WTC11 (cell line): Measurements from ENCODE around the gene PDIA3.
"Not testable (repeated sequence)": the region's sequence is repeated elsewhere in the genome, so short reads cannot be mapped to it uniquely, and the experiment has no call there.

ENCODE experiments used
- ATF1 ChIP-seq: sonication (generic); formaldehyde crosslinking; IDR thresholded peaks from 2 replicates; pipeline ENCODE4 v1.8.1; 2023; ENCODE audit warnings: mild to moderate bottlenecking, moderate library complexity, missing genetic modification reagents
- CREB1 ChIP-seq: sonication (generic); formaldehyde crosslinking; IDR thresholded peaks from 2 replicates; pipeline ENCODE4 v1.8.0; 2023; ENCODE audit warnings: mild to moderate bottlenecking, missing genetic modification reagents
- CREM ChIP-seq: sonication (generic); formaldehyde crosslinking; IDR thresholded peaks from 2 replicates; pipeline ENCODE4 v1.8.1; 2022; ENCODE audit warnings: mild to moderate bottlenecking, missing genetic modification reagents, moderate library complexity
- FOXK1 ChIP-seq: sonication (generic); formaldehyde crosslinking; IDR thresholded peaks from 2 replicates; pipeline ENCODE4 v1.8.0; 2022; ENCODE audit warnings: mild to moderate bottlenecking, moderate library complexity, missing genetic modification reagents
- GTF2I ChIP-seq: fragments of 250-450 bp; sonication (Bioruptor Pico); conservative IDR thresholded peaks from 2 replicates; pipeline ENCODE4 v1.4.0; 2021; ENCODE audit warnings: mild to moderate bottlenecking
- NFE2L1 ChIP-seq: sonication (generic); formaldehyde crosslinking; IDR thresholded peaks from 2 replicates; pipeline ENCODE4 v1.8.1; 2023; ENCODE audit warnings: missing genetic modification reagents
- ZNF263 ChIP-seq: sonication (generic); formaldehyde crosslinking; IDR thresholded peaks from 2 replicates; pipeline ENCODE4 v1.8.1; 2022; ENCODE audit warnings: low read depth, mild to moderate bottlenecking, moderate library complexity, missing genetic modification reagents
- TF ChIP-seq, protein P1 (sequence below): fragments of 200-600 bp; IDR thresholded peaks from 2 replicates; pipeline ENCODE4 v1.8.0; 2022; ENCODE audit warnings: antibody characterized with exemption
- TF ChIP-seq, protein P2 (sequence below): sonication (generic); formaldehyde crosslinking; conservative IDR thresholded peaks from 2 replicates; pipeline ENCODE4 v1.8.1; 2023; ENCODE audit warnings: mild to moderate bottlenecking, low read depth, missing genetic modification reagents, moderate library complexity
- TF ChIP-seq, protein P3 (sequence below): sonication (generic); formaldehyde crosslinking; IDR thresholded peaks from 2 replicates; pipeline ENCODE4 v1.8.0; 2022; ENCODE audit warnings: mild to moderate bottlenecking, missing genetic modification reagents
- TF ChIP-seq, protein P4 (sequence below): sonication (generic); formaldehyde crosslinking; IDR thresholded peaks from 2 replicates; pipeline ENCODE4 v1.8.0; 2023; ENCODE audit warnings: mild to moderate bottlenecking, missing genetic modification reagents
- TF ChIP-seq, protein P5 (sequence below): sonication (generic); formaldehyde crosslinking; IDR thresholded peaks from 2 replicates; pipeline ENCODE4 v1.8.1; 2023; ENCODE audit warnings: mild to moderate bottlenecking, missing genetic modification reagents
- TF ChIP-seq, protein P6 (sequence below): sonication (generic); formaldehyde crosslinking; IDR thresholded peaks from 2 replicates; pipeline ENCODE4 v1.8.1; 2022; ENCODE audit warnings: mild to moderate bottlenecking, missing genetic modification reagents, moderate library complexity, borderline replicate concordance

DNA sequence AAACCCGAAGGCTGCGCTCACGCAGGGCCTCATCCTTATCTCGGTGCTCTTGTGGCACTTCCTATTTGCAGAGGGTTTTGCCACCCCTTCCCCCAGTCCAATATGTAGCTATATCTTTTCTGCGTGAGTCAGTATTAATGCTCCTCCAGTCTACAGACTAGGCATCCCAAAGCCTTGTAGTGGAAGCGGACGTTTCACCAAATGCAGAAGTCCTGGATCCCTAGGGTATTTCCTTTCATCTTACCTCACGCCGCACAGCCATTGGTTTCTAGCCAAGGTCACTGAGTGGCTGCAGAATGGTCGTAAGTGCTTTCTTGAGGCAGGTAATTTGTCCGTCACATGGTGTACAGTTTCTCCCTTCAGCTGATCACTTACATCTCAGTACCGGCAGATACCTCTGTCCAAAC is 668 bp downstream of the PDIA3 start:
- TF ChIP-seq, protein P1, sequence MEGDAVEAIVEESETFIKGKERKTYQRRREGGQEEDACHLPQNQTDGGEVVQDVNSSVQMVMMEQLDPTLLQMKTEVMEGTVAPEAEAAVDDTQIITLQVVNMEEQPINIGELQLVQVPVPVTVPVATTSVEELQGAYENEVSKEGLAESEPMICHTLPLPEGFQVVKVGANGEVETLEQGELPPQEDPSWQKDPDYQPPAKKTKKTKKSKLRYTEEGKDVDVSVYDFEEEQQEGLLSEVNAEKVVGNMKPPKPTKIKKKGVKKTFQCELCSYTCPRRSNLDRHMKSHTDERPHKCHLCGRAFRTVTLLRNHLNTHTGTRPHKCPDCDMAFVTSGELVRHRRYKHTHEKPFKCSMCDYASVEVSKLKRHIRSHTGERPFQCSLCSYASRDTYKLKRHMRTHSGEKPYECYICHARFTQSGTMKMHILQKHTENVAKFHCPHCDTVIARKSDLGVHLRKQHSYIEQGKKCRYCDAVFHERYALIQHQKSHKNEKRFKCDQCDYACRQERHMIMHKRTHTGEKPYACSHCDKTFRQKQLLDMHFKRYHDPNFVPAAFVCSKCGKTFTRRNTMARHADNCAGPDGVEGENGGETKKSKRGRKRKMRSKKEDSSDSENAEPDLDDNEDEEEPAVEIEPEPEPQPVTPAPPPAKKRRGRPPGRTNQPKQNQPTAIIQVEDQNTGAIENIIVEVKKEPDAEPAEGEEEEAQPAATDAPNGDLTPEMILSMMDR, result not testable (repeated sequence)
- TF ChIP-seq FOXK1 (CRISPR knock-in tag); ZNF263 (CRISPR knock-in tag); ATF1 (CRISPR knock-in tag); CREM (CRISPR knock-in tag); NFE2L1 (CRISPR knock-in tag); GTF2I (CRISPR knock-in tag); CREB1: not testable (repeated sequence)
- TF ChIP-seq, protein P2, sequence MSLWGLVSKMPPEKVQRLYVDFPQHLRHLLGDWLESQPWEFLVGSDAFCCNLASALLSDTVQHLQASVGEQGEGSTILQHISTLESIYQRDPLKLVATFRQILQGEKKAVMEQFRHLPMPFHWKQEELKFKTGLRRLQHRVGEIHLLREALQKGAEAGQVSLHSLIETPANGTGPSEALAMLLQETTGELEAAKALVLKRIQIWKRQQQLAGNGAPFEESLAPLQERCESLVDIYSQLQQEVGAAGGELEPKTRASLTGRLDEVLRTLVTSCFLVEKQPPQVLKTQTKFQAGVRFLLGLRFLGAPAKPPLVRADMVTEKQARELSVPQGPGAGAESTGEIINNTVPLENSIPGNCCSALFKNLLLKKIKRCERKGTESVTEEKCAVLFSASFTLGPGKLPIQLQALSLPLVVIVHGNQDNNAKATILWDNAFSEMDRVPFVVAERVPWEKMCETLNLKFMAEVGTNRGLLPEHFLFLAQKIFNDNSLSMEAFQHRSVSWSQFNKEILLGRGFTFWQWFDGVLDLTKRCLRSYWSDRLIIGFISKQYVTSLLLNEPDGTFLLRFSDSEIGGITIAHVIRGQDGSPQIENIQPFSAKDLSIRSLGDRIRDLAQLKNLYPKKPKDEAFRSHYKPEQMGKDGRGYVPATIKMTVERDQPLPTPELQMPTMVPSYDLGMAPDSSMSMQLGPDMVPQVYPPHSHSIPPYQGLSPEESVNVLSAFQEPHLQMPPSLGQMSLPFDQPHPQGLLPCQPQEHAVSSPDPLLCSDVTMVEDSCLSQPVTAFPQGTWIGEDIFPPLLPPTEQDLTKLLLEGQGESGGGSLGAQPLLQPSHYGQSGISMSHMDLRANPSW (CRISPR knock-in tag), result not testable (repeated sequence)
- TF ChIP-seq, protein P3, sequence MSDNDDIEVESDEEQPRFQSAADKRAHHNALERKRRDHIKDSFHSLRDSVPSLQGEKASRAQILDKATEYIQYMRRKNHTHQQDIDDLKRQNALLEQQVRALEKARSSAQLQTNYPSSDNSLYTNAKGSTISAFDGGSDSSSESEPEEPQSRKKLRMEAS (CRISPR knock-in tag), result not testable (repeated sequence)
- TF ChIP-seq, protein P4, sequence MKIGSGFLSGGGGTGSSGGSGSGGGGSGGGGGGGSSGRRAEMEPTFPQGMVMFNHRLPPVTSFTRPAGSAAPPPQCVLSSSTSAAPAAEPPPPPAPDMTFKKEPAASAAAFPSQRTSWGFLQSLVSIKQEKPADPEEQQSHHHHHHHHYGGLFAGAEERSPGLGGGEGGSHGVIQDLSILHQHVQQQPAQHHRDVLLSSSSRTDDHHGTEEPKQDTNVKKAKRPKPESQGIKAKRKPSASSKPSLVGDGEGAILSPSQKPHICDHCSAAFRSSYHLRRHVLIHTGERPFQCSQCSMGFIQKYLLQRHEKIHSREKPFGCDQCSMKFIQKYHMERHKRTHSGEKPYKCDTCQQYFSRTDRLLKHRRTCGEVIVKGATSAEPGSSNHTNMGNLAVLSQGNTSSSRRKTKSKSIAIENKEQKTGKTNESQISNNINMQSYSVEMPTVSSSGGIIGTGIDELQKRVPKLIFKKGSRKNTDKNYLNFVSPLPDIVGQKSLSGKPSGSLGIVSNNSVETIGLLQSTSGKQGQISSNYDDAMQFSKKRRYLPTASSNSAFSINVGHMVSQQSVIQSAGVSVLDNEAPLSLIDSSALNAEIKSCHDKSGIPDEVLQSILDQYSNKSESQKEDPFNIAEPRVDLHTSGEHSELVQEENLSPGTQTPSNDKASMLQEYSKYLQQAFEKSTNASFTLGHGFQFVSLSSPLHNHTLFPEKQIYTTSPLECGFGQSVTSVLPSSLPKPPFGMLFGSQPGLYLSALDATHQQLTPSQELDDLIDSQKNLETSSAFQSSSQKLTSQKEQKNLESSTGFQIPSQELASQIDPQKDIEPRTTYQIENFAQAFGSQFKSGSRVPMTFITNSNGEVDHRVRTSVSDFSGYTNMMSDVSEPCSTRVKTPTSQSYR (CRISPR knock-in tag), result not testable (repeated sequence)
- TF ChIP-seq, protein P5, sequence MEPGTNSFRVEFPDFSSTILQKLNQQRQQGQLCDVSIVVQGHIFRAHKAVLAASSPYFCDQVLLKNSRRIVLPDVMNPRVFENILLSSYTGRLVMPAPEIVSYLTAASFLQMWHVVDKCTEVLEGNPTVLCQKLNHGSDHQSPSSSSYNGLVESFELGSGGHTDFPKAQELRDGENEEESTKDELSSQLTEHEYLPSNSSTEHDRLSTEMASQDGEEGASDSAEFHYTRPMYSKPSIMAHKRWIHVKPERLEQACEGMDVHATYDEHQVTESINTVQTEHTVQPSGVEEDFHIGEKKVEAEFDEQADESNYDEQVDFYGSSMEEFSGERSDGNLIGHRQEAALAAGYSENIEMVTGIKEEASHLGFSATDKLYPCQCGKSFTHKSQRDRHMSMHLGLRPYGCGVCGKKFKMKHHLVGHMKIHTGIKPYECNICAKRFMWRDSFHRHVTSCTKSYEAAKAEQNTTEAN (CRISPR knock-in tag), result not testable (repeated sequence)
- TF ChIP-seq, protein P6, sequence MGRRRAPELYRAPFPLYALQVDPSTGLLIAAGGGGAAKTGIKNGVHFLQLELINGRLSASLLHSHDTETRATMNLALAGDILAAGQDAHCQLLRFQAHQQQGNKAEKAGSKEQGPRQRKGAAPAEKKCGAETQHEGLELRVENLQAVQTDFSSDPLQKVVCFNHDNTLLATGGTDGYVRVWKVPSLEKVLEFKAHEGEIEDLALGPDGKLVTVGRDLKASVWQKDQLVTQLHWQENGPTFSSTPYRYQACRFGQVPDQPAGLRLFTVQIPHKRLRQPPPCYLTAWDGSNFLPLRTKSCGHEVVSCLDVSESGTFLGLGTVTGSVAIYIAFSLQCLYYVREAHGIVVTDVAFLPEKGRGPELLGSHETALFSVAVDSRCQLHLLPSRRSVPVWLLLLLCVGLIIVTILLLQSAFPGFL (CRISPR knock-in tag), result not testable (repeated sequence)
